ENCODE measurements around the gene MGAT5B. TPM values are rescaled to one million over a fixed set of nuclear protein-coding genes. Genes with fewer than 3 reads are reported as not detected.

The MGAT5B gene
- total and polyA plus RNA-seq, 9 of the 15 experiments (the other 6 are each of a cell fraction or from before 2014, with no cell fraction given): 0.09 to 0.43 (median 0.18) TPM; not detected in 4

DNA sequence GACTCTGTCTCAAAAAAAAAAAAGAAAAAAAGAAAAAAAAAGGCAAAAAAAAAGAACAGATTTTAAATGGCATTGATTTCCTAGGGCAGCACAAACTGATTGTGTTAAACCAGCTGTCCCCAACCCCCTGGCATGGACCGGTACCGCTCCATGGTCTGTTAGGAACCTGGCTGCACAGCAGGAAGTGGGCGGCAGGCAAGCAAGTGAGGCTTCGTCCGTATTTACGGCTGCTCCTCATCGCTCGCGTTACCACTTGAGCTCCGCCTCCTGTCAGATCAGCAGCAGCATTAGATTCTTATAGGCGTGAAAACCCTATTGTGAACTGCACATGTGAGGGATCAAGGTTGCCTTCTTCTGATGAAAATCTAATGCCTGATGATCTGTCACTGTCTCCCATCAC is 26.6 kb downstream of the MGAT5B start:
- FAIRE-seq: no peak
- BruUV-seq (replicated peaks): no TSS peak
- H3K9me3 ChIP-seq (replicated peaks; ENCODE audit: control insufficient read depth, insufficient read depth, low read depth, low read length): peaks cover 3% of the 10 kb centered on the region; the same call in 1 of the 2 replicates
- H3K27me3 ChIP-seq (ENCODE audit: control insufficient read depth in 2 of 2, insufficient read depth in 2 of 2, low read length in 2 of 2): peaks cover 13 to 71% of the 10 kb centered on the region in 2 experiments
- no peak overlapping the region for H3K4me2 ChIP-seq (ENCODE audit: insufficient read depth, low read length)
- H3K27ac ChIP-seq (ENCODE audit: extremely low read depth, low read depth, low read length): no peak overlapping the region
- H2AFZ ChIP-seq (ENCODE audit: low read depth, low read length): no peak overlapping the region
- in situ Hi-C loops (cut with MboI) (no loop called here), intact Hi-C loops (cut with micrococcal nuclease) (no loop called here)
- H3K4me3 ChIP-seq: no peak overlapping the region
- H3K36me3 ChIP-seq (ENCODE audit: control insufficient read depth, insufficient read depth, low read length): no peaks in the 10 kb centered on the region
- 34% methylated on average over 11 of the region's 11 CpGs for WGBS (ENCODE audit: insufficient coverage, low coverage, missing lambda C conversion rate)
- H3K9me1 ChIP-seq (ENCODE audit: control insufficient read depth, insufficient read depth, low read length): no peaks in the 10 kb centered on the region
- ChIA-PET POLR2A (no interaction called here), CTCF (ENCODE audit: low intra/inter-chr PET ratio) (no interaction called here)
- no peak for DNase-seq (ENCODE audit: extremely low read depth in 1 of 4, low spot score in 3 of 4)
- H3K79me2 ChIP-seq (ENCODE audit: control insufficient read depth, insufficient read depth, low read length): no peaks in the 10 kb centered on the region
- H3K4me1 ChIP-seq (replicated peaks in 1 of 2; ENCODE audit: control insufficient read depth in 2 of 2, insufficient read depth in 2 of 2, low read length in 2 of 2): no peaks in the 10 kb centered on the region
- H3K9ac ChIP-seq (ENCODE audit: insufficient read depth in 1 of 2, low read depth in 2 of 2, low read length in 2 of 2): no peak overlapping the region
- no peak for ATAC-seq
- H4K20me1 ChIP-seq (replicated peaks; ENCODE audit: control insufficient read depth, insufficient read depth, low read length): 0 out of 2 replicates have a peak, but pooled peaks cover 5% of the 10 kb centered on the region
- TF ChIP-seq, protein P1, sequence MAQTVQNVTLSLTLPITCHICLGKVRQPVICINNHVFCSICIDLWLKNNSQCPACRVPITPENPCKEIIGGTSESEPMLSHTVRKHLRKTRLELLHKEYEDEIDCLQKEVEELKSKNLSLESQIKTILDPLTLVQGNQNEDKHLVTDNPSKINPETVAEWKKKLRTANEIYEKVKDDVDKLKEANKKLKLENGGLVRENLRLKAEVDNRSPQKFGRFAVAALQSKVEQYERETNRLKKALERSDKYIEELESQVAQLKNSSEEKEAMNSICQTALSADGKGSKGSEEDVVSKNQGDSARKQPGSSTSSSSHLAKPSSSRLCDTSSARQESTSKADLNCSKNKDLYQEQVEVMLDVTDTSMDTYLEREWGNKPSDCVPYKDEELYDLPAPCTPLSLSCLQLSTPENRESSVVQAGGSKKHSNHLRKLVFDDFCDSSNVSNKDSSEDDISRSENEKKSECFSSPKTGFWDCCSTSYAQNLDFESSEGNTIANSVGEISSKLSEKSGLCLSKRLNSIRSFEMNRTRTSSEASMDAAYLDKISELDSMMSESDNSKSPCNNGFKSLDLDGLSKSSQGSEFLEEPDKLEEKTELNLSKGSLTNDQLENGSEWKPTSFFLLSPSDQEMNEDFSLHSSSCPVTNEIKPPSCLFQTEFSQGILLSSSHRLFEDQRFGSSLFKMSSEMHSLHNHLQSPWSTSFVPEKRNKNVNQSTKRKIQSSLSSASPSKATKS (CRISPR knock-in tag; IDR thresholded peaks at IDR 0.05): no peak
- TF ChIP-seq TAF9B (IDR thresholded peaks at IDR 0.05; ENCODE audit: partially characterized antibody) (no peak), RBM15 (IDR thresholded peaks at IDR 0.05; ENCODE audit: insufficient read depth, low read length) (no peak), SETDB1 (IDR thresholded peaks at IDR 0.05; ENCODE audit: low read length) (no peak), PHF21A (IDR thresholded peaks at IDR 0.05; ENCODE audit: borderline replicate concordance, low read depth) (no peak), SMARCA4 (IDR thresholded peaks at IDR 0.05) (no peak), JUN (IDR thresholded peaks at IDR 0.05; ENCODE audit: borderline replicate concordance, low read depth, low read length) (no peak), JUN (CRISPR knock-in tag; IDR thresholded peaks at IDR 0.05; ENCODE audit: borderline replicate concordance) (no peak), PURB (CRISPR knock-in tag; IDR thresholded peaks at IDR 0.05; ENCODE audit: low read depth) (no peak), MEIS2 (IDR thresholded peaks at IDR 0.05; ENCODE audit: partially characterized antibody) (no peak), FOXK1 (CRISPR knock-in tag; IDR thresholded peaks at IDR 0.05; ENCODE audit: borderline replicate concordance) (no peak), PHB2 (IDR thresholded peaks at IDR 0.05; ENCODE audit: low read depth) (no peak), EWSR1 (IDR thresholded peaks at IDR 0.05; ENCODE audit: borderline replicate concordance, low read depth, partially characterized antibody) (no peak), RAD21 (CRISPR knock-in tag; conservative IDR thresholded peaks at IDR 0.05 in 1 of 2, IDR thresholded peaks at IDR 0.05 in 1 of 2) (no peak), RFX1 (IDR thresholded peaks at IDR 0.05) (no peak), NFIC (IDR thresholded peaks at IDR 0.05) (no peak), GATA2 (CRISPR knock-in tag; IDR thresholded peaks at IDR 0.05) (no peak)
- TF ChIP-seq, protein P2, sequence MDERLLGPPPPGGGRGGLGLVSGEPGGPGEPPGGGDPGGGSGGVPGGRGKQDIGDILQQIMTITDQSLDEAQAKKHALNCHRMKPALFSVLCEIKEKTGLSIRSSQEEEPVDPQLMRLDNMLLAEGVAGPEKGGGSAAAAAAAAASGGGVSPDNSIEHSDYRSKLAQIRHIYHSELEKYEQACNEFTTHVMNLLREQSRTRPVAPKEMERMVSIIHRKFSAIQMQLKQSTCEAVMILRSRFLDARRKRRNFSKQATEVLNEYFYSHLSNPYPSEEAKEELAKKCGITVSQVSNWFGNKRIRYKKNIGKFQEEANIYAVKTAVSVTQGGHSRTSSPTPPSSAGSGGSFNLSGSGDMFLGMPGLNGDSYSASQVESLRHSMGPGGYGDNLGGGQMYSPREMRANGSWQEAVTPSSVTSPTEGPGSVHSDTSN (CRISPR knock-in tag; IDR thresholded peaks at IDR 0.05; ENCODE audit: low read depth): no peak
- TF ChIP-seq, protein P2 (tag; conservative IDR thresholded peaks at IDR 0.05; ENCODE audit: low read depth): no peak
- TF ChIP-seq, protein P3, sequence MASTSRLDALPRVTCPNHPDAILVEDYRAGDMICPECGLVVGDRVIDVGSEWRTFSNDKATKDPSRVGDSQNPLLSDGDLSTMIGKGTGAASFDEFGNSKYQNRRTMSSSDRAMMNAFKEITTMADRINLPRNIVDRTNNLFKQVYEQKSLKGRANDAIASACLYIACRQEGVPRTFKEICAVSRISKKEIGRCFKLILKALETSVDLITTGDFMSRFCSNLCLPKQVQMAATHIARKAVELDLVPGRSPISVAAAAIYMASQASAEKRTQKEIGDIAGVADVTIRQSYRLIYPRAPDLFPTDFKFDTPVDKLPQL (IDR thresholded peaks at IDR 0.05; ENCODE audit: extremely low read depth, insufficient read length): no peak
